ENCODE results near the gene MCC. TPM values are rescaled to one million over a fixed set of nuclear protein-coding genes. Genes with fewer than 3 reads are reported as not detected.

Gene MCC
- total RNA-seq, 1 experiment from 2014 or later = 0.60 TPM

- DNase-seq (ENCODE audit: low spot score) = no peak
- Histone ChIP-seq H3K36me3 (ENCODE audit: insufficient read depth, low read length, poor library complexity, severe bottlenecking) (no peaks in the 10 kb centered on the region), H3K27me3 (replicated peaks; ENCODE audit: insufficient read depth, low read depth, low read length, poor library complexity) (no peaks in the 10 kb centered on the region), H3K9me3 (ENCODE audit: low read depth, low read length, poor library complexity, severe bottlenecking) (no peaks in the 10 kb centered on the region), H3K4me3 (ENCODE audit: low read depth, low read length, poor library complexity, severe bottlenecking) (no peak overlapping the region), H3K27ac (ENCODE audit: low read depth, low read length, poor library complexity, severe bottlenecking) (no peak overlapping the region), H3K4me1 (ENCODE audit: insufficient read depth, low read length, poor library complexity, severe bottlenecking) (no peaks in the 10 kb centered on the region)
- intact Hi-C loops (cut with micrococcal nuclease; ENCODE audit: unreplicated experiment) = no loop called here
- BruUV-seq (replicated peaks) = no TSS peak
- no peak for TF ChIP-seq CTCF (conservative IDR thresholded peaks at IDR 0.05; ENCODE audit: low read depth, low read length)
- TF ChIP-seq EZH2 (IDR thresholded peaks at IDR 0.05; ENCODE audit: borderline replicate concordance, low read depth, low read length, poor library complexity, severe bottlenecking) = no peak
- POLR2A ChIA-PET (ENCODE audit: low non-redundant PET) = no interaction called here
- CTCF ChIA-PET = no interaction called here
These were observed 384.9 kb downstream of the MCC start for GRCh38 chr5:113103330-113103729.

- Histone ChIP-seq H3K27me3 (replicated peaks; ENCODE audit: insufficient read depth, low read depth, low read length, poor library complexity) (no peaks in the 10 kb centered on the region), H3K4me1 (ENCODE audit: insufficient read depth, low read length, poor library complexity, severe bottlenecking) (no peaks in the 10 kb centered on the region), H3K9me3 (ENCODE audit: low read depth, low read length, poor library complexity, severe bottlenecking) (no peaks in the 10 kb centered on the region), H3K4me3 (ENCODE audit: low read depth, low read length, poor library complexity, severe bottlenecking) (no peak overlapping the region), H3K36me3 (ENCODE audit: insufficient read depth, low read length, poor library complexity, severe bottlenecking) (no peaks in the 10 kb centered on the region), H3K27ac (ENCODE audit: low read depth, low read length, poor library complexity, severe bottlenecking) (no peak overlapping the region)
- POLR2A ChIA-PET (ENCODE audit: low non-redundant PET) = no interaction called here
- TF ChIP-seq CTCF (conservative IDR thresholded peaks at IDR 0.05; ENCODE audit: low read depth, low read length) (no peak), EZH2 (IDR thresholded peaks at IDR 0.05; ENCODE audit: borderline replicate concordance, low read depth, low read length, poor library complexity, severe bottlenecking) (no peak)
- CTCF ChIA-PET = no interaction called here
- no TSS peak for BruUV-seq (replicated peaks)
- intact Hi-C loops (cut with micrococcal nuclease; ENCODE audit: unreplicated experiment) = no loop called here
- no peak for DNase-seq (ENCODE audit: low spot score)
These were observed 386.1 kb downstream of the MCC start for GRCh38 chr5:113102121-113102531.

- H3K36me3 ChIP-seq (ENCODE audit: insufficient read depth, low read length, poor library complexity, severe bottlenecking) = no peaks in the 10 kb centered on the region
- H3K27me3 ChIP-seq (replicated peaks; ENCODE audit: insufficient read depth, low read depth, low read length, poor library complexity) = no peaks in the 10 kb centered on the region
- no peak overlapping the region for H3K27ac ChIP-seq (ENCODE audit: low read depth, low read length, poor library complexity, severe bottlenecking)
- H3K4me1 ChIP-seq (ENCODE audit: insufficient read depth, low read length, poor library complexity, severe bottlenecking) = no peaks in the 10 kb centered on the region
- TF ChIP-seq CTCF (conservative IDR thresholded peaks at IDR 0.05; ENCODE audit: low read depth, low read length) = no peak
- TF ChIP-seq EZH2 (IDR thresholded peaks at IDR 0.05; ENCODE audit: borderline replicate concordance, low read depth, low read length, poor library complexity, severe bottlenecking) = no peak
- CTCF ChIA-PET = interaction anchor here (0.6 kb wide), 1 partner anchor 194 kb away, joined by 5 read pairs; no protein-coding TSS in a partner anchor
- no peaks in the 10 kb centered on the region for H3K9me3 ChIP-seq (ENCODE audit: low read depth, low read length, poor library complexity, severe bottlenecking)
- no peak for DNase-seq (ENCODE audit: low spot score)
- intact Hi-C loops (cut with micrococcal nuclease; ENCODE audit: unreplicated experiment) = no loop called here
- BruUV-seq (replicated peaks) = no TSS peak
- H3K4me3 ChIP-seq (ENCODE audit: low read depth, low read length, poor library complexity, severe bottlenecking) = no peak overlapping the region
- POLR2A ChIA-PET (ENCODE audit: low non-redundant PET) = no interaction called here
These were observed 387.3 kb downstream of the MCC start for GRCh38 chr5:113100981-113101380.

All from A673 (cell line).